Osteoblast (primary cell): ENCODE data around the gene ATP8B4. TPM values are rescaled to one million over a fixed set of nuclear protein-coding genes. Genes with fewer than 3 reads are reported as not detected.

Experiments used
- DNase-seq: peaks from one replicate; pipeline ENCODE4 v3.0.0; 2011; ENCODE audit warnings: low spot score, mixed read lengths; ENCODE audit not compliant: insufficient read length; ENCODE audit errors: missing footprints
- H2AFZ ChIP-seq: 2 replicates; pipeline ENCODE4 v1.6.0; 2011; ENCODE audit warnings: mild to moderate bottlenecking, low read length
- H3K27ac ChIP-seq: 2 replicates; pipeline ENCODE4 v1.5.1; 2011; ENCODE audit warnings: mild to moderate bottlenecking, low read depth, low read length, moderate library complexity
- H3K27me3 ChIP-seq: 2 replicates; pipeline ENCODE4 v1.6.0; 2012; ENCODE audit warnings: mild to moderate bottlenecking, control low read depth, inconsistent platforms, low read length, moderate library complexity; ENCODE audit not compliant: insufficient read depth
- H3K36me3 ChIP-seq: 2 replicates; pipeline ENCODE4 v1.5.1; 2011; ENCODE audit warnings: mild to moderate bottlenecking, low read length, control low read depth, moderate library complexity; ENCODE audit not compliant: insufficient read depth
- H3K4me1 ChIP-seq: 2 replicates; pipeline ENCODE4 v1.5.1; 2011; ENCODE audit warnings: mild to moderate bottlenecking, low read length, control low read depth, moderate library complexity; ENCODE audit not compliant: insufficient read depth
- H3K4me2 ChIP-seq: 2 replicates; pipeline ENCODE4 v1.6.0; 2011; ENCODE audit warnings: mild to moderate bottlenecking, low read length; ENCODE audit not compliant: insufficient read depth
- H3K4me3 ChIP-seq: fragments of 200-600 bp; sonication (generic); 3 replicates; pipeline ENCODE4 v1.5.1; 2012; ENCODE audit warnings: mild to moderate bottlenecking, low read length, inconsistent platforms; ENCODE audit not compliant: insufficient read depth
- H3K79me2 ChIP-seq: 2 replicates; pipeline ENCODE4 v1.6.0; 2012; ENCODE audit warnings: mild to moderate bottlenecking, low read length, control low read depth, inconsistent platforms; ENCODE audit not compliant: insufficient read depth
- H3K9me3 ChIP-seq: 2 replicates; pipeline ENCODE4 v1.5.1; 2011; ENCODE audit warnings: low read depth, low read length, control low read depth
- H4K20me1 ChIP-seq: 2 replicates; pipeline ENCODE4 v1.6.0; 2012; ENCODE audit warnings: mild to moderate bottlenecking, low read length, control low read depth; ENCODE audit not compliant: insufficient read depth
- CTCF ChIP-seq: IDR thresholded peaks from 2 replicates; pipeline ENCODE4 v1.5.1; 2011; ENCODE audit warnings: mild to moderate bottlenecking, low read depth, low read length, moderate library complexity; ENCODE audit errors: extremely low read depth
- total RNA-seq: library from RNA; depleted of rRNA; stranded (reverse); fragments of >200 nt; gene quantifications from 2 replicates; pipeline ENCODE4 v1.2.3, GENCODE V29; 2012

Gene ATP8B4
- total RNA-seq, 1 donor: 1.1 TPM

DNA sequence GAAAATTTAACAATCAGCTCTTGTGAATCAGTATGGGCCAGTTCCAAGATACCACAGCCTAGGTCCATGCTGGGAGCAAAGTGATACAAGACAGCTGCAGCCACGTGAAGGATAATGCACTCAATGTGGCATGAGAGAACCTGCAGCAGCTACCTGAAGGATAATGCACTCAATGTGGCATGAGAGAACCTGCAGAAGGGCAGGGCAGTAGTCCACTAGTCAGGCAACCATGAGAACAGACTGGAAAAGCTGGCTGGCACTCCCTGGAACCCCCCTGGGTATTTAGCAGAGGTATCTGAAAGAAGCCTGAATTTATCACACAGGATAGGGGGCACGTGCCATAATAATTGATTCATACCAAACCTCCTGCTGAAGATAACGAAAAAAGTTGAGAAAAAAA, 237.6 kb downstream of the ATP8B4 start:
- no peaks in the 10 kb centered on the region for H3K27me3 ChIP-seq
- no peaks in the 10 kb centered on the region for H3K36me3 ChIP-seq
- H3K27ac ChIP-seq: no peak overlapping the region
- peaks cover 22% of the 10 kb centered on the region for H3K4me1 ChIP-seq
- H4K20me1 ChIP-seq: no peaks in the 10 kb centered on the region
- no peak overlapping the region for H3K4me3 ChIP-seq
- no peak overlapping the region for H2AFZ ChIP-seq
- H3K4me2 ChIP-seq: no peak overlapping the region
- no peaks in the 10 kb centered on the region for H3K9me3 ChIP-seq
- no peak for DNase-seq
- no peaks in the 10 kb centered on the region for H3K79me2 ChIP-seq
- TF ChIP-seq CTCF: no peak

DNA sequence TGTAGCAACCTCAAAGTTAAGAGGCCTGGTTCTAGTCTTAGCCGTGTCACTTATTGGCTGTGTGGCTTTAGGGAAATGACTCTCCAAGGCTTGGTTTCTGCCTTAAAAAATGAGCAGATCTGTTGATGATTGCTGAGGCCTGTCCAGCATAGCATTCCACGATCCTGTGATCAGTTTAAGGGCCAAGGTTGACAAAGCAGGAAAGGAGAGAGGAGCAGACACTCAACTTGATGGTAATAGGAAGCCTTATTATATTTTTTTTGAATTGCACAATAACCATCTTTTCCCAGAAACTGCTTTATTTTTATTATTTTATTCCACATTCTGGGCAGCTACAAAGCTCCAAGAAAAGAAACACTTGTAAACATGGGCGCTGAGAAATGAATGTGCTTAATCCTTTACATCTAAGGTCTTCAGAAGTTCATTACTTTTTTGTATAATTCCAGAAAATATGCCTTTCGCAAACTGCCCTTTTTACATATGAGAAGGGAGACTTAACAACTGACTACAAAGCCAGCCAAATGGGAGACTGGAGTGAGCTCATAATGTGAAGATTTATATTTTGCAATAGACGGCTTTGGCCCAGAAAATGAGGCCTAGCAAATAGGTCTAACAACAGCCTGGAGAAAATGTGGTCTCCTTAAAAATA, 241.0 kb downstream of the ATP8B4 start:
- peak overlapping the region; percentile 89 for H2AFZ ChIP-seq
- no peak for TF ChIP-seq CTCF
- no peaks in the 10 kb centered on the region for H3K36me3 ChIP-seq
- peaks cover 22% of the 10 kb centered on the region for H3K4me1 ChIP-seq
- no peaks in the 10 kb centered on the region for H3K9me3 ChIP-seq
- no peaks in the 10 kb centered on the region for H4K20me1 ChIP-seq
- no peak overlapping the region for H3K4me2 ChIP-seq
- H3K27ac ChIP-seq: peak overlapping the region; percentile 91
- no peak overlapping the region for H3K4me3 ChIP-seq
- no peaks in the 10 kb centered on the region for H3K79me2 ChIP-seq
- no peaks in the 10 kb centered on the region for H3K27me3 ChIP-seq
- DNase-seq: no peak

DNA sequence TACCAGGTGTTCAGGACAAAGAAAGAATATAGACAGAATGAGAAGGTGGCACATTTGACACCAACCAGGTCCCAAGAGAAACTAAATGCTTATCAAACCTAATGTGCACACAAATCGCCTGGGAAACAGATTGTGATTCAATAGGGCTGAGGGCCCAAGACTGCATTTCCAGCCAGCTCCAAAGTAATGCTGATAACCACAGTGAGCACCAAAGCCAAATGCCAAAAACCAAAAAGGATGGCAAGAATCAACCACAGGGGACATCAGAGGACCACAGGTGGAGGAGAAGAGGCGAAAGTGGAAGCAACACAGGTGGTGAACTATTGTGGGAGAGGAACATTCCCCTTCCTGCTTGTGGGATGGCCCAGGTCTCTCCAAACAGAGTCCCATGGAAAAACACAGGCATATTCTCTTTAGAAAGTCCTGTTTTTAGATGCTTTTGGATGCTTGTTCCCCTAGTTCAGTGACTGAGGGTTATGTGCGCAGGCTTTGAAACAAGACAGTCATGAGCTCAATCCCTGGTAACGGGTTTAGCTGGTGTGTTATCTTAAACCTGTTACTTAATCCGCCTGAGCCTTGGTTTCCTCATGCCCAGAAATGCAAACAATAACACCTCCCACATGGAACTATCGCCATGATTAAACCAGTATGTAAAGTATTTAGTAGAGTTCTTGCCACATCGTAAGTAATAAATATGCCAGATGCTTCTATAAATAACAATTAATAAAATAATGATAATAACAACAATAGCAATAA, 241.7 kb downstream of the ATP8B4 start:
- peaks cover 22% of the 10 kb centered on the region for H3K4me1 ChIP-seq
- H3K4me3 ChIP-seq: no peak overlapping the region
- no peaks in the 10 kb centered on the region for H3K27me3 ChIP-seq
- H3K9me3 ChIP-seq: no peaks in the 10 kb centered on the region
- no peaks in the 10 kb centered on the region for H4K20me1 ChIP-seq
- H3K27ac ChIP-seq: peak overlapping the region; percentile 91
- no peak overlapping the region for H3K4me2 ChIP-seq
- H2AFZ ChIP-seq: no peak overlapping the region
- H3K79me2 ChIP-seq: no peaks in the 10 kb centered on the region
- TF ChIP-seq CTCF: no peak
- no peak for DNase-seq
- H3K36me3 ChIP-seq: no peaks in the 10 kb centered on the region

- no peak overlapping the region for H3K4me3 ChIP-seq
- H4K20me1 ChIP-seq: no peaks in the 10 kb centered on the region
- H3K4me2 ChIP-seq: no peak overlapping the region
- no peaks in the 10 kb centered on the region for H3K9me3 ChIP-seq
- peak; percentile 36 for TF ChIP-seq CTCF
- H3K79me2 ChIP-seq: no peaks in the 10 kb centered on the region
- H3K27ac ChIP-seq: peak overlapping the region; percentile 91
- H3K4me1 ChIP-seq: peaks cover 24% of the 10 kb centered on the region
- no peak for DNase-seq
- H3K36me3 ChIP-seq: no peaks in the 10 kb centered on the region
- peak overlapping the region; percentile 25 for H2AFZ ChIP-seq
- no peaks in the 10 kb centered on the region for H3K27me3 ChIP-seq
Measured at GRCh38 chr15:49876401-49877038, 242.5 kb downstream of the ATP8B4 start.
